ENCODE results near the gene CSF3R.

Gene CSF3R

GRCh38 chr1:36523850-36524249 is 41.1 kb upstream of the CSF3R start:
- Histone ChIP-seq H3K27ac (no peak overlapping the region), H3K4me1 (ENCODE audit: low read depth, poor library complexity, severe bottlenecking) (no peaks in the 10 kb centered on the region), H3K9ac (no peak overlapping the region), H3K4me2 (no peak overlapping the region), H2AFZ (ENCODE audit: low read depth) (no peak overlapping the region), H3K36me3 (ENCODE audit: insufficient read depth) (no peaks in the 10 kb centered on the region), H4K20me1 (ENCODE audit: insufficient read depth) (no peaks in the 10 kb centered on the region), H3K4me3 (IDR thresholded peaks at IDR 0.05; ENCODE audit: insufficient read depth, low read depth, low read length) (no peak overlapping the region), H3K79me2 (ENCODE audit: insufficient read depth, low read depth) (no peaks in the 10 kb centered on the region), H3K27me3 (ENCODE audit: insufficient read depth, low read depth) (peaks cover 6% of the 10 kb centered on the region; the same call in 1 of the 2 replicates)
- TF ChIP-seq CTCF (conservative IDR thresholded peaks at IDR 0.05; ENCODE audit: low read depth, low read length), result no peak

GRCh38 chr1:36523230-36523495 is 40.5 kb upstream of the CSF3R start:
- Histone ChIP-seq H3K9ac (no peak overlapping the region), H3K4me1 (ENCODE audit: low read depth, poor library complexity, severe bottlenecking) (no peaks in the 10 kb centered on the region), H3K36me3 (ENCODE audit: insufficient read depth) (no peaks in the 10 kb centered on the region), H2AFZ (ENCODE audit: low read depth) (no peak overlapping the region), H3K4me3 (IDR thresholded peaks at IDR 0.05; ENCODE audit: insufficient read depth, low read depth, low read length) (no peak overlapping the region), H3K27ac (no peak overlapping the region), H4K20me1 (ENCODE audit: insufficient read depth) (no peaks in the 10 kb centered on the region), H3K79me2 (ENCODE audit: insufficient read depth, low read depth) (no peaks in the 10 kb centered on the region), H3K27me3 (ENCODE audit: insufficient read depth, low read depth) (peaks cover 12% of the 10 kb centered on the region; the same call in 1 of the 2 replicates), H3K4me2 (no peak overlapping the region)
- TF ChIP-seq CTCF (conservative IDR thresholded peaks at IDR 0.05; ENCODE audit: low read depth, low read length), result no peak

- Histone ChIP-seq H4K20me1 (ENCODE audit: insufficient read depth) (no peaks in the 10 kb centered on the region), H3K27me3 (ENCODE audit: insufficient read depth, low read depth) (peaks cover 13% of the 10 kb centered on the region; the same call in 1 of the 2 replicates), H3K79me2 (ENCODE audit: insufficient read depth, low read depth) (no peaks in the 10 kb centered on the region), H3K9ac (no peak overlapping the region), H3K4me3 (IDR thresholded peaks at IDR 0.05; ENCODE audit: insufficient read depth, low read depth, low read length) (no peak overlapping the region), H3K36me3 (ENCODE audit: insufficient read depth) (no peaks in the 10 kb centered on the region), H3K4me2 (no peak overlapping the region), H3K27ac (no peak overlapping the region), H3K4me1 (ENCODE audit: low read depth, poor library complexity, severe bottlenecking) (no peaks in the 10 kb centered on the region), H2AFZ (ENCODE audit: low read depth) (no peak overlapping the region)
- no peak for TF ChIP-seq CTCF (conservative IDR thresholded peaks at IDR 0.05; ENCODE audit: low read depth, low read length)
Observed at GRCh38 chr1:36522461-36523229, 39.9 kb upstream of the CSF3R start.

- Histone ChIP-seq H3K4me2 (no peak overlapping the region), H3K9ac (no peak overlapping the region), H3K27me3 (ENCODE audit: insufficient read depth, low read depth) (peaks cover 13% of the 10 kb centered on the region; the same call in 1 of the 2 replicates), H2AFZ (ENCODE audit: low read depth) (no peak overlapping the region), H3K4me1 (ENCODE audit: low read depth, poor library complexity, severe bottlenecking) (no peaks in the 10 kb centered on the region), H3K79me2 (ENCODE audit: insufficient read depth, low read depth) (no peaks in the 10 kb centered on the region), H3K36me3 (ENCODE audit: insufficient read depth) (no peaks in the 10 kb centered on the region), H3K27ac (no peak overlapping the region), H4K20me1 (ENCODE audit: insufficient read depth) (no peaks in the 10 kb centered on the region), H3K4me3 (IDR thresholded peaks at IDR 0.05; ENCODE audit: insufficient read depth, low read depth, low read length) (no peak overlapping the region)
- no peak for TF ChIP-seq CTCF (conservative IDR thresholded peaks at IDR 0.05; ENCODE audit: low read depth, low read length)
Observed at GRCh38 chr1:36522021-36522420, 39.3 kb upstream of the CSF3R start.
